Stomach (tissue), 4 donors: Measurements from ENCODE around the gene SRRM1.

ENCODE experiments used
- CTCF ChIP-seq, 7 experiments: fragments of 450-650 bp in 4 of 7; fragments of 200-600 bp in 3 of 7; sonication (generic) in 3 of 7; IDR thresholded peaks; one replicate each; pipeline ENCODE4 v1.5.1; 2016 to 2019; ENCODE audit warnings: antibody characterized with exemption in 7 of 7, control low read depth in 2 of 7, mild to moderate bottlenecking in 1 of 7
- POLR2A ChIP-seq, 4 donors: fragments of 450-650 bp; IDR thresholded peaks; one replicate each; pipeline ENCODE4 v1.6.1; 2016; ENCODE audit warnings: antibody characterized with exemption in 4 of 4, control low read depth in 2 of 4, mild to moderate bottlenecking in 1 of 4, moderate library complexity in 1 of 4
- POLR2AphosphoS5 ChIP-seq, 3 donors: sonication (generic); formaldehyde crosslinking; IDR thresholded peaks; one replicate each; pipeline ENCODE4 v1.6.1; 2016; ENCODE audit warnings: antibody characterized with exemption in 3 of 3

DNA sequence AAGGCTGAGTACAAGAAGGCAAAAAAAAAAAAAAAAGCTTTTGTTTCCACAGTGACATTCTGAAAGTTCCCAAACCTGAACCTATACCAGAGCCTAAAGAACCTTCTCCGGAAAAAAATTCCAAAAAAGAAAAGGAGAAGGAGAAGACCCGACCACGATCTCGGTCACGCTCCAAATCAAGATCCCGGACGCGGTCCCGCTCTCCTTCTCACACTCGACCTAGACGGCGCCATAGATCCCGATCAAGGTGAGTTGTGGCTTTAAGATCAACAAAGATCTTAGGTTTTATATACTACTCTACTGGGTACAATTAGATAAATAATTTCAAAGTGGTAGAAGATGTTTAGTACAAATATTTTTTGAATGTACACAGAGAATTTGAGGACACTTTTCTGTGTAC, 9.3 kb downstream of the SRRM1 start:
- TF ChIP-seq CTCF (IDR thresholded peaks at IDR 0.05) (no peak), POLR2A (IDR thresholded peaks at IDR 0.05) (no peak), POLR2AphosphoS5 (IDR thresholded peaks at IDR 0.05) (no peak)
